MM.1S (cell line): ENCODE measurements around the gene VSIR.

Source experiments
- EZH2 ChIP-seq: fragments of 300-600 bp; sonication (generic); optimal IDR thresholded peaks from 2 replicates; pipeline ENCODE3; 2017; ENCODE audit warnings: low read depth, mild to moderate bottlenecking, antibody characterized with exemption, low read length, mixed read lengths
- TF ChIP-seq, protein P1 (sequence below): fragments of 300-600 bp; sonication (generic); IDR thresholded peaks from 2 replicates; pipeline ENCODE4 v1.5.1; 2016; ENCODE audit warnings: antibody characterized with exemption, low read length, mixed read lengths

DNA sequence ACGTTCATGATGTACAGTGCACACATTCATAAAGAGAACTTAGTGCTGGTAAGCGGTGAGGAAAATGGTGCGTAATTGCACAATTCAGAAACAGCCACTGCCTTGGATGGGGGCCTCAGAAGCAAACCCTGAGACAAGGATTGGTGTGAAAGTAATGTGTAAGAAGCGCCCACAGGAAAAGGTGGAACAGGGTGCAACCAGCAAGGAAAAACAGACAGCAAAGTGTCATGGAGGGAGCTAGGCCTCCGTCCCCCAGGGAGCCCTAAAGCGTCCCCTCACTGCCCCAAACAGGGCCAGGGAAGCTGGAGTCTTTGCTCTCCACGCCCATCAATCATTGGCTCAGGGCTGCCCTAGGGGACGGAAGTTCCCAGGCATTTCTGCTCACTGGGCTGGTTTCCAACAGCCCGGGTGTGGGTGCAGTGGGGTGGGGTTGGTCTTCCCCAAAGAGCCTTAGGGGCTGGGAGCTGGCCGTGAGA lies 44.1 kb downstream of the VSIR start:
- TF ChIP-seq, protein P1, sequence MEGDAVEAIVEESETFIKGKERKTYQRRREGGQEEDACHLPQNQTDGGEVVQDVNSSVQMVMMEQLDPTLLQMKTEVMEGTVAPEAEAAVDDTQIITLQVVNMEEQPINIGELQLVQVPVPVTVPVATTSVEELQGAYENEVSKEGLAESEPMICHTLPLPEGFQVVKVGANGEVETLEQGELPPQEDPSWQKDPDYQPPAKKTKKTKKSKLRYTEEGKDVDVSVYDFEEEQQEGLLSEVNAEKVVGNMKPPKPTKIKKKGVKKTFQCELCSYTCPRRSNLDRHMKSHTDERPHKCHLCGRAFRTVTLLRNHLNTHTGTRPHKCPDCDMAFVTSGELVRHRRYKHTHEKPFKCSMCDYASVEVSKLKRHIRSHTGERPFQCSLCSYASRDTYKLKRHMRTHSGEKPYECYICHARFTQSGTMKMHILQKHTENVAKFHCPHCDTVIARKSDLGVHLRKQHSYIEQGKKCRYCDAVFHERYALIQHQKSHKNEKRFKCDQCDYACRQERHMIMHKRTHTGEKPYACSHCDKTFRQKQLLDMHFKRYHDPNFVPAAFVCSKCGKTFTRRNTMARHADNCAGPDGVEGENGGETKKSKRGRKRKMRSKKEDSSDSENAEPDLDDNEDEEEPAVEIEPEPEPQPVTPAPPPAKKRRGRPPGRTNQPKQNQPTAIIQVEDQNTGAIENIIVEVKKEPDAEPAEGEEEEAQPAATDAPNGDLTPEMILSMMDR, result no peak
- no peak for TF ChIP-seq EZH2
